ENCODE data around the gene OPN1SW.

OPN1SW gene

GRCh38 chr7:128758553-128758952 is 17.0 kb downstream of the OPN1SW start:
- 100% methylated on average over 1 of the region's 1 CpG for WGBS, 2 experiments (ENCODE audit: insufficient coverage in 2 of 2)
- no peak overlapping the region for H3K27ac ChIP-seq (ENCODE audit: low read depth, low read length, severe bottlenecking)
- H3K4me3 ChIP-seq (ENCODE audit: extremely low read depth, insufficient read depth, low read length, poor library complexity, severe bottlenecking), result no peak overlapping the region
- H3K36me3 ChIP-seq (ENCODE audit: control insufficient read depth, insufficient read depth, low read length), result peaks cover 97% of the 10 kb centered on the region
- H3K9me3 ChIP-seq (ENCODE audit: control insufficient read depth, low read length), result no peaks in the 10 kb centered on the region
- no peaks in the 10 kb centered on the region for H3K4me1 ChIP-seq (ENCODE audit: control insufficient read depth, insufficient read depth, low read length, poor library complexity, severe bottlenecking)

GRCh38 chr7:128757203-128757602 is 18.4 kb downstream of the OPN1SW start:
- no peaks in the 10 kb centered on the region for H3K4me1 ChIP-seq (ENCODE audit: control insufficient read depth, insufficient read depth, low read length, poor library complexity, severe bottlenecking)
- no CpG with 5 or more reads among the region's 2 CpGs for WGBS, 2 experiments (ENCODE audit: insufficient coverage in 2 of 2)
- no peaks in the 10 kb centered on the region for H3K9me3 ChIP-seq (ENCODE audit: control insufficient read depth, low read length)
- H3K36me3 ChIP-seq (ENCODE audit: control insufficient read depth, insufficient read depth, low read length), result peaks cover 95% of the 10 kb centered on the region
- H3K4me3 ChIP-seq (ENCODE audit: extremely low read depth, insufficient read depth, low read length, poor library complexity, severe bottlenecking), result no peak overlapping the region
- no peak overlapping the region for H3K27ac ChIP-seq (ENCODE audit: low read depth, low read length, severe bottlenecking)

GRCh38 chr7:128755819-128756476 is 19.6 kb downstream of the OPN1SW start:
- peaks cover 95% of the 10 kb centered on the region for H3K36me3 ChIP-seq (ENCODE audit: control insufficient read depth, insufficient read depth, low read length)
- H3K4me1 ChIP-seq (ENCODE audit: control insufficient read depth, insufficient read depth, low read length, poor library complexity, severe bottlenecking), result no peaks in the 10 kb centered on the region
- 93 to 100% methylated on average over 2 to 5 of the region's 5 CpGs for WGBS, 2 experiments (ENCODE audit: insufficient coverage in 2 of 2)
- no peak overlapping the region for H3K4me3 ChIP-seq (ENCODE audit: extremely low read depth, insufficient read depth, low read length, poor library complexity, severe bottlenecking)
- H3K9me3 ChIP-seq (ENCODE audit: control insufficient read depth, low read length), result no peaks in the 10 kb centered on the region
- no peak overlapping the region for H3K27ac ChIP-seq (ENCODE audit: low read depth, low read length, severe bottlenecking)

- no CpG with 5 or more reads among the region's 2 CpGs for WGBS, 2 experiments (ENCODE audit: insufficient coverage in 2 of 2)
- H3K4me3 ChIP-seq (ENCODE audit: extremely low read depth, insufficient read depth, low read length, poor library complexity, severe bottlenecking), result no peak overlapping the region
- no peaks in the 10 kb centered on the region for H3K4me1 ChIP-seq (ENCODE audit: control insufficient read depth, insufficient read depth, low read length, poor library complexity, severe bottlenecking)
- H3K9me3 ChIP-seq (ENCODE audit: control insufficient read depth, low read length), result no peaks in the 10 kb centered on the region
- peaks cover 95% of the 10 kb centered on the region for H3K36me3 ChIP-seq (ENCODE audit: control insufficient read depth, insufficient read depth, low read length)
- no peak overlapping the region for H3K27ac ChIP-seq (ENCODE audit: low read depth, low read length, severe bottlenecking)
Observed at GRCh38 chr7:128755075-128755818, 20.3 kb downstream of the OPN1SW start.

GRCh38 chr7:128752251-128752650 is 23.3 kb downstream of the OPN1SW start:
- WGBS, 2 experiments (ENCODE audit: insufficient coverage in 2 of 2), result no CpG with 5 or more reads among the region's 1 CpG
- no peak overlapping the region for H3K27ac ChIP-seq (ENCODE audit: low read depth, low read length, severe bottlenecking)
- H3K9me3 ChIP-seq (ENCODE audit: control insufficient read depth, low read length), result no peaks in the 10 kb centered on the region
- no peak overlapping the region for H3K4me3 ChIP-seq (ENCODE audit: extremely low read depth, insufficient read depth, low read length, poor library complexity, severe bottlenecking)
- H3K36me3 ChIP-seq (ENCODE audit: control insufficient read depth, insufficient read depth, low read length), result peaks cover 97% of the 10 kb centered on the region
- peaks cover 4% of the 10 kb centered on the region for H3K4me1 ChIP-seq (ENCODE audit: control insufficient read depth, insufficient read depth, low read length, poor library complexity, severe bottlenecking)

GRCh38 chr7:128747327-128748079 is 28.1 kb downstream of the OPN1SW start:
- H3K36me3 ChIP-seq (ENCODE audit: control insufficient read depth, insufficient read depth, low read length), result peaks cover 92% of the 10 kb centered on the region

GRCh38 chr7:128745706-128746105 is 29.9 kb downstream of the OPN1SW start:
- WGBS, 2 experiments (ENCODE audit: insufficient coverage in 2 of 2), result 100% methylated on average over 1 of the region's 1 CpG; no CpG with 5 or more reads in 1 of the 2 experiments
- Histone ChIP-seq H3K9me3 (ENCODE audit: control insufficient read depth, low read length) (no peaks in the 10 kb centered on the region), H3K4me1 (ENCODE audit: control insufficient read depth, insufficient read depth, low read length, poor library complexity, severe bottlenecking) (peaks cover 29% of the 10 kb centered on the region), H3K36me3 (ENCODE audit: control insufficient read depth, insufficient read depth, low read length) (peaks cover 86% of the 10 kb centered on the region), H3K4me3 (ENCODE audit: extremely low read depth, insufficient read depth, low read length, poor library complexity, severe bottlenecking) (no peak overlapping the region), H3K27ac (ENCODE audit: low read depth, low read length, severe bottlenecking) (no peak overlapping the region)

More at GRCh38 chr7:128747327-128748079, 28.1 kb downstream of the OPN1SW start:
- no peak overlapping the region for H3K27ac ChIP-seq (ENCODE audit: low read depth, low read length, severe bottlenecking)
- H3K4me3 ChIP-seq (ENCODE audit: extremely low read depth, insufficient read depth, low read length, poor library complexity, severe bottlenecking), result no peak overlapping the region
- WGBS, 2 experiments (ENCODE audit: insufficient coverage in 2 of 2), result 90 to 95% methylated on average over 4 to 5 of the region's 6 CpGs
- peaks cover 19% of the 10 kb centered on the region for H3K4me1 ChIP-seq (ENCODE audit: control insufficient read depth, insufficient read depth, low read length, poor library complexity, severe bottlenecking)
- H3K9me3 ChIP-seq (ENCODE audit: control insufficient read depth, low read length), result no peaks in the 10 kb centered on the region

GRCh38 chr7:128744366-128744905 is 31.2 kb downstream of the OPN1SW start:
- no peaks in the 10 kb centered on the region for H3K9me3 ChIP-seq (ENCODE audit: control insufficient read depth, low read length)
- WGBS, 2 experiments (ENCODE audit: insufficient coverage in 2 of 2), result 88 to 94% methylated on average over 1 to 2 of the region's 2 CpGs
- peaks cover 74% of the 10 kb centered on the region for H3K36me3 ChIP-seq (ENCODE audit: control insufficient read depth, insufficient read depth, low read length)
- peaks cover 29% of the 10 kb centered on the region for H3K4me1 ChIP-seq (ENCODE audit: control insufficient read depth, insufficient read depth, low read length, poor library complexity, severe bottlenecking)
- H3K4me3 ChIP-seq (ENCODE audit: extremely low read depth, insufficient read depth, low read length, poor library complexity, severe bottlenecking), result no peak overlapping the region
- no peak overlapping the region for H3K27ac ChIP-seq (ENCODE audit: low read depth, low read length, severe bottlenecking)

- H3K4me3 ChIP-seq (ENCODE audit: extremely low read depth, insufficient read depth, low read length, poor library complexity, severe bottlenecking), result no peak overlapping the region
- no peak overlapping the region for H3K27ac ChIP-seq (ENCODE audit: low read depth, low read length, severe bottlenecking)
- 96 to 100% methylated on average over 1 to 4 of the region's 7 CpGs for WGBS, 2 experiments (ENCODE audit: insufficient coverage in 2 of 2)
- H3K4me1 ChIP-seq (ENCODE audit: control insufficient read depth, insufficient read depth, low read length, poor library complexity, severe bottlenecking), result peaks cover 33% of the 10 kb centered on the region
- H3K36me3 ChIP-seq (ENCODE audit: control insufficient read depth, insufficient read depth, low read length), result peaks cover 62% of the 10 kb centered on the region
- H3K9me3 ChIP-seq (ENCODE audit: control insufficient read depth, low read length), result no peaks in the 10 kb centered on the region
Observed at GRCh38 chr7:128743112-128743772, 32.4 kb downstream of the OPN1SW start.

- peaks cover 52% of the 10 kb centered on the region for H3K36me3 ChIP-seq (ENCODE audit: control insufficient read depth, insufficient read depth, low read length)
- no peaks in the 10 kb centered on the region for H3K9me3 ChIP-seq (ENCODE audit: control insufficient read depth, low read length)
- peaks cover 35% of the 10 kb centered on the region for H3K4me1 ChIP-seq (ENCODE audit: control insufficient read depth, insufficient read depth, low read length, poor library complexity, severe bottlenecking)
- WGBS, 2 experiments (ENCODE audit: insufficient coverage in 2 of 2), result 100% methylated on average over 1 to 2 of the region's 4 CpGs
- H3K4me3 ChIP-seq (ENCODE audit: extremely low read depth, insufficient read depth, low read length, poor library complexity, severe bottlenecking), result no peak overlapping the region
- no peak overlapping the region for H3K27ac ChIP-seq (ENCODE audit: low read depth, low read length, severe bottlenecking)
Observed at GRCh38 chr7:128742206-128742605, 33.4 kb downstream of the OPN1SW start.
